CD1c-positive myeloid dendritic cell (primary cell): ENCODE measurements around the gene PIGT.
"Not testable (repeated sequence)": the region's sequence is repeated elsewhere in the genome, so short reads cannot be mapped to it uniquely, and the experiment has no call there.

ENCODE experiments used
- DNase-seq: peaks from one replicate; pipeline ENCODE4 v3.0.0-alpha.2; 2016; ENCODE audit errors: extremely low spot score

The PIGT gene

DNA sequence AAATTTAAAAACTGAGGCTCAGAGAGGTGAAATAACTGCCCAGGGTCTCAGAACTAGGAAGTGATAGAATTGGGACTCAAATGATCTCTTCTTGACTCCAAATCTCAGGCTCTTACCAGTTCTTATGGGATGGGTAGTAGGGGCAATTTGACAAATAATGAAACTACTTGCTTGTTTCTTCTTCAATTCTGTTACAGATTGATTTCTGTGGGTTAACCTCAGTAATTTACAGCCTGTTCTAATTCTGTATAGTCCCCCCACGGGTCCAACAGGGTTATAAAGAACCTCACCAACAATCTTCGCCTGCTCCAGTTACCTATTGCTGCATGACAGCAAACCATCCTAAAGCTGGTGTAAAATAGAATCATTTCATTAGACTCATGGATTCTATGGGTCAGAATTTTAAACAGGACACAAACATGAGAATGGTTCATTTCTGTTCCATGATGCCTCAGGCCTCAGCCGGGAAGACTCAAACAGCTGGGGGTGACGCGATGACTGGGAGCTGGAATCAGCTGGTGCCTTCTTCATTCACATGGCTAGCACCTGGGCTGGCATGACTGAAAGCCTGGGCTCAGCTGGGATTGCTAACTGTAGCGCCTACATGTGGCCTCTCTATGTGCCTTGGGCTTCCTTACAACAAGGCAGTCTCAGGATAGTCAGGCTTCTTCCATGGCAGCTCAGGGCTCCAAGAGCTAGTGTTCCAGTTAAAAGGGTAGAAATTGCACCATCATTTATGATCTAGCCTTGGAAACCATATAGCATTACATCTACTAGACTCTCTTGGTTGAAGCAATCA, 47.0 kb downstream of the PIGT start:
- no peak for DNase-seq

DNA sequence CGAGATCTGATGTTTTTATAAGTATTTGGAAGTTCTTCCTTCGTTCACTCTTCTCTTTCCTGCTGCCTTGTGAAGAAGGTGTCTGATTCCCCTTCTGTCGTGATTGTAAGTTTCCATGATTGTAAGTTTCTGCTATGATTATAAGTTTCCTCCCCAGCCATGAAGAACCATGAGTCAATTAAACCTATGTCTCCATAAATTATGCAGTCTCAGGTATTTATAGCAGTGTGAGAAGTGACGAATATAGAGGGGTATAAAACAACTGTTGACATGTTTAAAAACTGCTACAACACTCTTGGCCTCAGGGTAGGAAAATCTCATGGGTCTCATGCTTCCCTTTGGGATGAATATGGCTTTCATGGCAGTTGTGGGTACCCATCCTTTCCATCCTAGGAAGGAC, 47.8 kb downstream of the PIGT start:
- no peak for DNase-seq

DNA sequence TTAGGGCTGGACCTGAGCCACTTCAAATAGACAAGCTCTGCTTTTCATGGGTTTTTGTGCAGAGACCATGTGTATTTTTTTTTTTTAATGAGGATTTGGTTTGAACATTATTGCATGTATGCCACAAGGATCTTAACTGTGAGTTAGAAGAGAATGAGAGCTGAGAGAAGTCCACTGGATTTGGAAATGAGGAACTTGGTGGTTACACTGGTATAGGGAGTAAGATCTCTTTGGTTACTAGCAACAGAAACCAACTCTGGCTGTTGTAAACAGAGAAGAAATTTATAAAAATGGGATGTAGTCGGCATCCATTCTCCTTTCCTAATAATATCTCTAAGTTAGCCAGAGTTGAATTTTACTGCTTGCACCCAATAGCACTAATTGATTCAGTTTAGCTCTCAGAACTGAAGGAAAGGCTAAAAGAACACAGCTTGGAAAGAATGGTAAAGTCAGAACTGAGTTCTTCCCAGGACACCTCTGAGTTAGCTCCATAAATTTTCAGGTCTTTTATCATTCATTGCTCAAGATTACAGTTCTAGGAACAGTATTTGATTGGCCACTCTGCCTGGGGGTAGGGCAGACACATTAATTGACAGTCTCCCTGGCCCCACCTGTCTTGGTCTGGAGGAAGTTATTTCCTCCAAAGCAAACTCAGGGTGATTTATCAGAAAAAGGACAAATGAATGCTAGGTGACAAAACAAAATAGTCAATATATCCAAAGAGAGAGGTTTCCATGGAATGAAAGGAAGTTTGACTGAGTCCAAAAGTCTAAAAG, 49.7 kb downstream of the PIGT start:
- DNase-seq, result peak; percentile 20

DNA sequence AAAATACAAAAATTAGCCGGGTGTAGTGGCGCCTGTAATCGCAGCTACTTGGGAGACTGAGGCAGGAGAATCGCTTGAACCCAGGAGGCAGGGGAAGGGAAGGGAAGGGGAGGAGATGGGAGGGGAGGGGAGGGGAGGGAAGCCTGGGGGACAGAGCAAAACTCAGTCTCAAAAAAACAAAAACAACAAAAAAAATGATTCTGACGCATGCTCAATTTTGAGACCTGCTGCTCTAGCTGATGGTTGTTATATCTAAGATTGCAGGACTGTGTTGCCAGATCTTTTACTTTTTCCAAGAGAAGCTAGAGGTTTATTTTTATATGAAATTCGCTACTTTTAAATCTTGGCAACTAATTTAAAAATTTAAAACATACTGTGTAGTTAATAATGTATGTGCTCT, 51.2 kb downstream of the PIGT start:
- no peak for DNase-seq

DNA sequence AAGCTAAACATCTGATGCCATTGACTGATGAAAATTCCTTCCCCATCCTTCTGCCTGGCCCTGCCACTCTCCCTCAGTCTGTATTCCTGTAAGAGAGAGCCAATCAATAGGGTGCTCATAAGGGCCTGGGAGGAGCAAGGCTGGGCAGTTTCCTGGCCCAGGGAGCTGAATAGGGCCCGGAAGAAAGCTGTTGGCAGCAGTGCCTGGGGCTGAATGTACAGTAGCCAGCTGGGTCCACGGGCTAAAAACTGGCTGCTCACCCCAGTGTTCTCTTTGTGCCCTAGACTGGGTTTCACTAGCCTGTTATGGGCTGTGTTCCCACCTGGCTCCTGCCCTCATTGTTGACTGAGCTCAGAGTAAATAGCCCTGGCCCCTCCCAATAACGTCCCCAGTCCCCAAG, 51.9 kb downstream of the PIGT start:
- no peak for DNase-seq

DNA sequence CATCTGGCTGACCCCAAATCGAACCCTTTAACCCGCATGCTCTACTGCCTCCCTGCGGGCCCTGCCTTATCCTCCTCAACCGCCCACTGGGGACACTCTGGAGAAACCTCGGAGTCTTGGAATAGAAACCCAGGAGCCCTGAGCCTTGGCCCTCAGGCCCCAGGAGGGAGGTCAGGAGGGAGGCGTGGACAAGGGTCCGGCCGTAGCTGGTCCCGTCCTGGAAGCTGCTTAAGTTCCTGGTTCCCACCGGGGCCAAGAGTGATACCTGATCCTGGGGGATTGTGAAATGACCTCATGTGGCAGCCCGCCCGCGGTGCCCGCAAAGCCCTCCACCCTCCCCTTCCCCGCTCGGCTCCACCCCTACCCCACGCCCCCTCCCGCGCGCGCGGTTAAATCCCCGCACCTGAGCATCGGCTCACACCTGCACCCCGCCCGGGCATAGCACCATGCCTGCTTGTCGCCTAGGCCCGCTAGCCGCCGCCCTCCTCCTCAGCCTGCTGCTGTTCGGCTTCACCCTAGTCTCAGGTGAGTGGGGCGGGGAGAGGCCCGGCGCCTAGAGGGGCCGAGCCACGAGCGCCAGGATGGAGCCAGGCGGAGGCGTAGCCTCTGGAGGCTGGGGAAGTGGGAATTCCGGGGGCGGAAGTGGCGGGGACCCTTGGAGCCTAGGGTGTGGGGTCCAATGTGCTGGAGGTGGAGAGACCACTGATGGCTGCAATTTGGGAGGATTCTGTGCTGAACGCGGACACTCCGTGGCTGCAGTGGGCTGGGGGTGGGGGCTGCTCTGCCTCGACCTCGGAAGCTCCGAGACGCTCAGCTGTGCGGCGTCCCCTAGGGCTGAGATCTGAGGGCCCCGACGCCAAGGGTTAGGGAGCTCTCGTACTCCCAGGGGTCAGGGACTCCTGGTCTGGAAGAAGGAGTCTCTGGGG, 53.7 kb downstream of the PIGT start, which contains the start of gene WFDC2:
Gene WFDC2 (plus strand): TSS at position 418 of the 926 bp plus-strand sequence. CDS start 29 bp downstream, at position 447.
- no peak for DNase-seq

DNA sequence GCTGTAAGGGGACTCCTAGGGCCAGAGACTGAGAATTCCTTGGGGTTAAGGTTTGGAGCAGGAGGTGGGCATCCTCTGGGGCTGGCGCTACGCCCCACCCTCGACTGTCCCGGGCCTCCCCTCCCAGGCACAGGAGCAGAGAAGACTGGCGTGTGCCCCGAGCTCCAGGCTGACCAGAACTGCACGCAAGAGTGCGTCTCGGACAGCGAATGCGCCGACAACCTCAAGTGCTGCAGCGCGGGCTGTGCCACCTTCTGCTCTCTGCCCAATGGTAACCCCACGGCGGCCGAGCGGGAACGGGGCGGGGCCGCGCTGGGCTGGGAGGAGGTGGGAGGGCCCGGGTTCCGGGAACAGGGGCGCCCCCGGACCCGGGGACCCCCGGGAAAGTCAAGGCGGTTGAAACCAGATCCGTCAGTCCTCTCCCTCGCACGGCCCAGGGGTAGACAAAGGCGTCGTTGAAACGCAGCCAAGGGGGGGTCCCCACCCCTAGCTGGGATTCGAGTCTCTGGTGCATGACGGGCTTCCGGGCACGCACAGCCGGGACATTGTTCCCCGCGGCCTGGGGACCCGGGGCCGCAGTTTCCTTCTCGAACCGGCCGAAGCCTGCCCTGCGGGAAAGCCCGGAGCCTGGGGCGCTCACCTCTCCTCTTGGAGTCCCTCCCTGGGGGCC, 54.5 kb downstream of the PIGT start:
- DNase-seq, result peak; percentile 1

DNA sequence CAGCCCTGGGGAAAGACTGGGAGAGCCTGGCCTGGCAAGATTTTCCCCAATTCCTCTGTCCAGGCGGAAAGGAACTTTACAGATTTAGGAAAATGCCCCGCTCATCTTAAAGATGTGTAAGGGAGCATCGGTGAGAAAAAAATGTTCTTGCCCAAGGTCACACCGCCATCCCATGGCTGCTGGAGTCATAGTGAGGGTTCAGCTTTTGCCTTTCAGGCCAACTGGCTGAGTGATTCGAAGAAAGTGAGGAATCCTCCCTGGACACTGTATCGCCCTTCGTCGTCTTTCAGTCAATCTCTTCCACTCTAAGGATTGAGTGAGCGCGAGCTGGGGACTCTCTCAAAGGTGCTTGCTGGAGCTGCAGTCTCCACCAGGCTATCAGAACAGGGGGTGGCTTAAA, 55.0 kb downstream of the PIGT start:
- peak; percentile 2 for DNase-seq

DNA sequence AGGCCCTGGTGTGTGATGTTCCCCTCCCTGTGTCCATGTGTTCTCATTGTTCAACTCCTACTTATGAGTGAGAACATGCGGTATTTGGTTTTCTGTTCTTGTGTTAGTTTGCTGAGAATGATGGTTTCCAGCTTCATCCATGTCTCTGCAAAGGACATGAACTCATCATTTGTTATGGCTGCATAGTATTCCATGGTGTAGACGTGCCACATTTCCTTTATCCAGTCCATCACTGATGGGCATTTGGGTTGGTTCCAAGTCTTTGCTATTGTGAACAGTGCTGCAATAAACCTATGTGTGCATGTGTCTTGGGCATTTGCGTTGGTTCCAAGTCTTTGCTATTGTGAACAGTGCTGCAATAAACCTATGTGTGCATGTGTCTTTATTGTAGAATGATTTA, 56.3 kb downstream of the PIGT start:
- not testable (repeated sequence) for DNase-seq
